ENCODE results near the gene PRKCA. TPM values are rescaled to one million over a fixed set of nuclear protein-coding genes. Genes with fewer than 3 reads are reported as not detected.

The PRKCA gene
- total RNA-seq, 1 donor from 2014 or later: 16.4 TPM

- no peak for DNase-seq (ENCODE audit: low spot score, unreplicated experiment)
- TF ChIP-seq CTCF (IDR thresholded peaks at IDR 0.05; ENCODE audit: unreplicated experiment): no peak
- peaks cover 7% of the 10 kb centered on the region for H3K9me3 Mint-ChIP-seq (ENCODE audit: low read depth)
- H3K27ac Mint-ChIP-seq: no peak overlapping the region
- H3K4me3 Mint-ChIP-seq (ENCODE audit: low read depth): no peak overlapping the region
- peaks cover 2% of the 10 kb centered on the region for H3K36me3 Mint-ChIP-seq (ENCODE audit: insufficient read depth)
- no peaks in the 10 kb centered on the region for H3K27me3 Mint-ChIP-seq
- no peaks in the 10 kb centered on the region for H3K4me1 Mint-ChIP-seq (ENCODE audit: low read depth)
These were observed 361.9 kb downstream of the PRKCA start for GRCh38 chr17:66664336-66664735.

- Mint-ChIP-seq H3K27me3 (no peaks in the 10 kb centered on the region), H3K9me3 (ENCODE audit: low read depth) (peaks cover 7% of the 10 kb centered on the region), H3K36me3 (ENCODE audit: insufficient read depth) (peaks cover 2% of the 10 kb centered on the region), H3K4me3 (ENCODE audit: low read depth) (no peak overlapping the region), H3K4me1 (ENCODE audit: low read depth) (no peaks in the 10 kb centered on the region), H3K27ac (no peak overlapping the region)
- DNase-seq (ENCODE audit: low spot score, unreplicated experiment): no peak
- no peak for TF ChIP-seq CTCF (IDR thresholded peaks at IDR 0.05; ENCODE audit: unreplicated experiment)
These were observed 362.8 kb downstream of the PRKCA start for GRCh38 chr17:66665194-66665593.

GRCh38 chr17:66667090-66667489 is 364.7 kb downstream of the PRKCA start:
- DNase-seq (ENCODE audit: low spot score, unreplicated experiment): no peak
- peaks cover 7% of the 10 kb centered on the region for H3K9me3 Mint-ChIP-seq (ENCODE audit: low read depth)
- peaks cover 2% of the 10 kb centered on the region for H3K36me3 Mint-ChIP-seq (ENCODE audit: insufficient read depth)
- H3K27ac Mint-ChIP-seq: no peak overlapping the region
- no peak overlapping the region for H3K4me3 Mint-ChIP-seq (ENCODE audit: low read depth)
- H3K27me3 Mint-ChIP-seq: no peaks in the 10 kb centered on the region
- no peaks in the 10 kb centered on the region for H3K4me1 Mint-ChIP-seq (ENCODE audit: low read depth)
- no peak for TF ChIP-seq CTCF (IDR thresholded peaks at IDR 0.05; ENCODE audit: unreplicated experiment)

GRCh38 chr17:66667491-66668030 is 365.1 kb downstream of the PRKCA start:
- no peaks in the 10 kb centered on the region for H3K27me3 Mint-ChIP-seq
- DNase-seq (ENCODE audit: low spot score, unreplicated experiment): no peak
- no peak for TF ChIP-seq CTCF (IDR thresholded peaks at IDR 0.05; ENCODE audit: unreplicated experiment)
- H3K4me1 Mint-ChIP-seq (ENCODE audit: low read depth): no peaks in the 10 kb centered on the region
- no peak overlapping the region for H3K4me3 Mint-ChIP-seq (ENCODE audit: low read depth)
- no peak overlapping the region for H3K27ac Mint-ChIP-seq
- H3K36me3 Mint-ChIP-seq (ENCODE audit: insufficient read depth): peaks cover 2% of the 10 kb centered on the region
- H3K9me3 Mint-ChIP-seq (ENCODE audit: low read depth): peaks cover 7% of the 10 kb centered on the region

DNA sequence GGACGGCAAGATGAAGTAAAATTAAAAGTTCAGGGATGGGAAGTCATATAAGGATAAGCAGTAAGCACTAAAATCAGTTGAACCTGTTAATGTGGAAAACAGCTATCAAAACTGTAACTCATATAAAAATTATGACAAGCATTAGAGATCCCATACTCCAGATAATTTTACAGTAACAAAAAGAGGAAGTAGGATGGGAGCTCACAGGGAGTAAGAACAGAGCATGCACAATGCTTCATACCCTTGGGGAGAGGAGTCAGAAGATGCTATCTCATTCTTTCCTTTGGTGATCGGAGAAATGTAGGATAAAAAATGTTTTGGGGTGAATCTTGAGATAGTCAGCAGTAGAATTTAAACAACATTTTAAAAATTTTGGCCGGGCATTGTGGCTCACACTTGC is 367.8 kb downstream of the PRKCA start:
- no peak for TF ChIP-seq CTCF (IDR thresholded peaks at IDR 0.05; ENCODE audit: unreplicated experiment)
- Mint-ChIP-seq H3K4me1 (ENCODE audit: low read depth) (peaks cover 1% of the 10 kb centered on the region), H3K9me3 (ENCODE audit: low read depth) (peaks cover 7% of the 10 kb centered on the region)

More for the DNA sequence above, 367.8 kb downstream of the PRKCA start:
- no peaks in the 10 kb centered on the region for H3K27me3 Mint-ChIP-seq
- H3K36me3 Mint-ChIP-seq (ENCODE audit: insufficient read depth): peaks cover 2% of the 10 kb centered on the region
- DNase-seq (ENCODE audit: low spot score, unreplicated experiment): no peak
- no peak overlapping the region for H3K27ac Mint-ChIP-seq
- no peak overlapping the region for H3K4me3 Mint-ChIP-seq (ENCODE audit: low read depth)

Data from progenitor cell of endocrine pancreas (in vitro differentiated cells).